Measurements from ENCODE around the gene ARF6.

Gene ARF6

GRCh38 chr14:49945448-49946319 lies 52.8 kb downstream of the ARF6 start:
- DNase-seq: peak; percentile 34

Data from stimulated activated CD8-positive, alpha-beta memory T cell treated with anti-CD3 and anti-CD28 coated beads, Interleukin-4, amount 100 ng/mL, for 48 hours (primary cell).